ENCODE results near the gene SLC7A6.

GRCh38 chr16:68229431-68230175 lies 34.7 kb upstream of the SLC7A6 start:
- TF ChIP-seq POLR2A (IDR thresholded peaks at IDR 0.05; ENCODE audit: low read depth, low read length), result no peak
- no peak for TF ChIP-seq ZNF274 (IDR thresholded peaks at IDR 0.05; ENCODE audit: insufficient read depth, insufficient read length)
- no peak for TF ChIP-seq REST (IDR thresholded peaks at IDR 0.05; ENCODE audit: low read depth, low read length)
- no peak for TF ChIP-seq ELK1 (IDR thresholded peaks at IDR 0.05; ENCODE audit: low read depth, low read length)
- no peak for TF ChIP-seq SMAD1 (IDR thresholded peaks at IDR 0.05; ENCODE audit: low read depth, partially characterized antibody)
- TF ChIP-seq EZH2 (IDR thresholded peaks at IDR 0.05; ENCODE audit: borderline replicate concordance, control insufficient read depth, low read depth, low read length), result no peak
- peak; percentile 87 to 90 (median 88) for TF ChIP-seq CTCF (IDR thresholded peaks at IDR 0.05 in 2 of 3, conservative IDR thresholded peaks at IDR 0.05 in 1 of 3; ENCODE audit: control insufficient read depth in 2 of 3, extremely low read depth in 1 of 3, insufficient read depth in 1 of 3, low read depth in 3 of 3, low read length in 3 of 3)
- TF ChIP-seq JUNB (IDR thresholded peaks at IDR 0.05), result no peak

Measured in GM12878 (cell line).